HG03039 (cell line): ENCODE results near the gene MAP3K14.

ENCODE experiments used
- ATAC-seq: cut with Tn5 transposase; IDR thresholded peaks from one replicate; pipeline ENCODE4 v1.9.1; 2021; ENCODE audit warnings: mild to moderate bottlenecking, moderate library complexity; ENCODE audit not compliant: unreplicated experiment

Gene MAP3K14

GRCh38 chr17:45225051-45225700, 91.6 kb downstream of the MAP3K14 start:
- ATAC-seq: no peak

DNA sequence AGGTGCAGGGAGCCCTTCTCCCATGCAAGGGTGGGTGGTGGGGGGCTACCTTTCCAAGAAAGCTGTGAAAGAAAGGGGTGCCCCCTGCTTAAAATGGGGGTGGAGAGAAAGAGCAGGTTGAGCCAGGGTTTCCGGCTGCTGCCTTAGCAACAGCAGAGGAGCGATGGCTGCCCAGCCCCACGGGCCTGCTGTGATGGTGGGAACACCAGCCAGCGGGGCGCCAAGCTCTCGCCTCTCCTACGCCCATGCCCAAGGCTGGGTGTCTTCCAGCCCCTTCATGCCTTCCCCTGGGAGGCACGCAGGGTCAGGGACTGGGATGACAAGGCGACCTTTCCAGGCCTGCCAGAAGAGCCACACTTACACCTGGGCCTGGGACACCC, 92.2 kb downstream of the MAP3K14 start:
- ATAC-seq: no peak

DNA sequence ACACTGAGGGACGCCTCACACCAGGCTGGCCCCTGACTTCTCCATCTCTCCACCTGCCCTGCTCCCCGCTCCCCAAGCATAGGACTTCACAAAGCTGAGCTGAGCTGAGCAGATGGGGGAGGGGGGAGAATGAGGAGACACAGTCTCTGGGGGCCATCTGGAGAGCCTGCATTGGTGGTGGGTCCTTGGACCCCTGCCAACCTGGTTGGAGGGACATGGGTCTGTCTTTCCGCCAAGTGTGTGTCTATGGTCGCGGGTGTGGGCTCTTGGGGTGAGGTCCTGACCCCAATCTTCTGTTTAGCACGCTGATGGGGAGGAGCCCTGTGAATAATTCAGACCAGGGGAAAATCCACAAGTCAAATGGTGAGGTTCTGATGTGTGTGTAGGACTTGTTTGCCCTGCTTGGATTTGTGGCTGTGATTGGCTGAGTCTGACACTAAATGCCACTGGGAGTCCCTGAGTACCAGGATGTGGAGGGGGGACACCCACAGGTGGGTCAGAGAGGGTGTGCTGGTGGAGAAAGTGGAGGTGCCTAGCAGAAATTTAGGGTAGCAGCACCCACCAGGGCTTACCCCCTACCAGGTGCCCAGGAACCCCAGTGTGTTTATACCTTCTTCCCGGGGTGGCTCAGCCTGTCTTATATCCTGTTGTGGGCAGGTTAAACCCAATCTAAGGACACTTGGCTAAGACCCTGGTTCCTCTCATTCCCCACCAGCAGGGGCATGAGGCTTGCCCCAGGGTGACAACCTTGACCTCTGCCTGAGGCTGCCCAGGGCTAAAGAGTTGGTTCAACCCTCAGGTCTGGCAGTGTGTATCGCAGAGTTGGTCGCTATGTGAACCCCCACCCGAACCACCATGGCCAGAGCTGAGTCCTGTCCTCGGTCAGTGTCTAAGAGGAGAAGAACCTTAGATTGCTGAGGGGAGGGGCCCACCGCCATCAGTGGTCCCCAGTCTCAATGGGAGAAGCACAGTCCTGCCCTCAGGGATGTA, 93.0 kb downstream of the MAP3K14 start:
- ATAC-seq: no peak

GRCh38 chr17:45222996-45223538, 93.8 kb downstream of the MAP3K14 start:
- ATAC-seq: no peak

DNA sequence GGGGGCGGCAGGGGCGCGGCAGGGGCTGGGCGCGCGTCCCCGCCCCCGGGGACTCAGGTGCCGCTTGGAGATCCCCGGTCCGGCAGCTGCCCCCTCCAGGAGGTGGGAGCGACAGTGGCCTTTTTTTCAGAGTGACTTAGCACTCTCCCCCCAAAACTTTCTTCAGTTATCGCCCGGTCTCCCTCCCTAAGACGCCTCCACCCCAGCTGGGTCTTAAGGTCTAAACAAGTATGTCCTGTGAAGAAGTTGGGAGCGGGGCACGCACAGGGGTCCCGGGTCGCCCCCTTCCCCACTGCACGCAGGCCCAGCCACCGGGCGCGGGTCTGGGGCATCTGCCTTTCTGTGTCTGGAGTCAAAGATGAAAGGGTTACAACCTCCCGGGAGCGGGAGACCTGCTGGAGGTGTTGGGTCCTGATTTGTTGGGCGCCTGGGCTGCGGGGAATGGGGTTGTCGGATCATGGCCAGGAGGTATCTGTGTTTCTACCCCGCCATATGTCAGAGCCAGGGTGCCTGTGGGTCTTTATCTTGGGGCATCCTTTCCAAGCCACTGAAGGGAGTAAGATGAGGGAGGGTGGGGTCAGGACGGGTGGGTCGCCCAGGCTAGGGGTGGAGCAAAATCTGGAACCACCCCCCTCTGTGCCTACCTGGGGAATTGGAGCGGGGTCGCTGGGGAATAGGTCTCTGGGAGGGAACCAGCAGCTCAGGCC, 94.4 kb downstream of the MAP3K14 start:
- ATAC-seq: no peak

- no peak for ATAC-seq
Measured at GRCh38 chr17:45222014-45222288, 94.9 kb downstream of the MAP3K14 start.

DNA sequence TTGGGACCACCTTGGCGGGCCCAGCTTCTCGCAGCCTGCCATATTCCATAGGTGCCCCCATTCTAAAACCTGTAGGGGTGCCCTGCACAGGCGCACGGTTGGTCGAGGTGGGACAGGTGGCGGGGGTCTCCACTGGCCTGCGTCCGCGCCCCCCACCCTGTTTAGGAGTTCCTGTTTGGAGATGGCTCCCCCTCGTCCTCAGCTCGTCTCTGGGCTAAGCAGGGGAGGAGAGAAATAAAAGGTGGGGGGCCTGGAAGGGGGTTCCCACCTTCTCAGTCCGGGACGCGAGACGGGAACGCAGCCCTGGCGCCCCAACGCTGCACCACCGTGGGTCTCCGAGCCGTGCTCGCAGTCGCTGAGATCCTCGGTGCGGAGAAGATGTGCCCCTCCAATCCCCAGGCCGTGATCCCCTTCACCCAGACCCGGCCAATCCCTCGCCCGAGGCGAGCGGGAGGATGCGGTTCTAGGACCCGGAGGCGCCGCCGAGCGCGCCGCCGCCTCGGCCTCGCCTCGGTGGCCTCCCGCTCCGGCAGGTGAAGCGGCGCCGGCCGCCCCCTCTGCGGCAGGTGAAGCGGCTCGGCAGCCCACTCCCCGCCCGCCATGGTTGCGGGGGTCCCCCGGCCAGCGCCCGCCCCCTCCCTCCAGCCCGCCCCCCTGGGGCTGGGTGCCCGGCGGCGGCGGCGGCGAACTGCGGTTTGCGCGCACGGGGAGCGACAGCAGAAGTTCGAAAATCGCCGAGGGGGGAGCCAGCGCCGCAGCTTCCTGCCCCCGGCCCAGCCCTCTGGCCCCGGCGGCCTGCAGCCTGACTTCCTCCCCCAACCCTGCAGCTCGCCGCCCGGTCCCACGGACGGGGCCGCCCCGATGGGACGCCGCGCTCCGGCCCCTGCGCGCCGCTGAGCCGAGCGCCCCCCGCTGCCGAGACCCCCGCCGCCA, 95.5 kb downstream of the MAP3K14 start, which contains the start of gene FMNL1:
TSS of gene FMNL1 (plus strand) at position 805 of the 933 bp plus-strand sequence. CDS start 240 bp downstream, outside the sequence.
- no peak for ATAC-seq

GRCh38 chr17:45220079-45220478, 96.7 kb downstream of the MAP3K14 start:
- ATAC-seq: no peak

- ATAC-seq: no peak
Measured at GRCh38 chr17:45218895-45219661, 97.7 kb downstream of the MAP3K14 start.
